Endodermal cell (in vitro differentiated cells): ENCODE results near the gene CACNG6. TPM values are rescaled to one million over a fixed set of nuclear protein-coding genes. Genes with fewer than 3 reads are reported as not detected.
"Not testable (repeated sequence)": the region's sequence is repeated elsewhere in the genome, so short reads cannot be mapped to it uniquely, and the experiment has no call there.

Source experiments
- DNase-seq: peaks from one replicate; pipeline ENCODE4 v3.0.0-alpha.2; 2017
- H3K27ac ChIP-seq: 2 replicates; pipeline ENCODE4 v1.5.1; 2013; ENCODE audit warnings: mild to moderate bottlenecking, low read depth, low read length, moderate library complexity
- H3K27me3 ChIP-seq: 2 replicates; pipeline ENCODE4 v1.6.1; 2013; ENCODE audit warnings: mild to moderate bottlenecking, low read length, moderate library complexity; ENCODE audit not compliant: insufficient read depth, control insufficient read depth, poor library complexity, severe bottlenecking
- H3K36me3 ChIP-seq: 2 replicates; pipeline ENCODE4 v1.7.0; 2013; ENCODE audit warnings: mild to moderate bottlenecking, low read length, moderate library complexity; ENCODE audit not compliant: control insufficient read depth, insufficient read depth
- H3K4me1 ChIP-seq: one replicate; pipeline ENCODE4 v1.7.0; 2013; ENCODE audit warnings: low read length; ENCODE audit not compliant: control insufficient read depth, insufficient read depth
- H3K4me3 ChIP-seq: 2 replicates; pipeline ENCODE4 v1.5.1; 2013; ENCODE audit warnings: mild to moderate bottlenecking, low read length, moderate library complexity
- H3K9ac ChIP-seq: 2 replicates; pipeline ENCODE4 v1.6.1; 2013; ENCODE audit warnings: mild to moderate bottlenecking, low read length, moderate library complexity; ENCODE audit not compliant: poor library complexity, severe bottlenecking; ENCODE audit errors: extremely low read depth
- H3K9me3 ChIP-seq: 2 replicates; pipeline ENCODE4 v1.6.1; 2013; ENCODE audit warnings: mild to moderate bottlenecking, low read length, moderate library complexity; ENCODE audit not compliant: control insufficient read depth
- H3K27ac Mint-ChIP-seq: 2 replicates; pipeline ENCODE4 v1.8.0; 2020; ENCODE audit warnings: mixed read lengths
- H3K27me3 Mint-ChIP-seq: 2 replicates; pipeline ENCODE4 v1.8.0; 2021; ENCODE audit warnings: mild to moderate bottlenecking, mixed read lengths; ENCODE audit not compliant: insufficient read depth
- H3K36me3 Mint-ChIP-seq: 2 replicates; pipeline ENCODE4 v1.8.0; 2020; ENCODE audit warnings: low read depth, mixed read lengths
- H3K4me1 Mint-ChIP-seq: 2 replicates; pipeline ENCODE4 v1.8.0; 2020; ENCODE audit warnings: mixed read lengths
- H3K4me3 Mint-ChIP-seq: 2 replicates; pipeline ENCODE4 v1.8.0; 2020; ENCODE audit warnings: mild to moderate bottlenecking, moderate library complexity, mixed read lengths
- H3K9me3 Mint-ChIP-seq: 2 replicates; pipeline ENCODE4 v1.8.0; 2020; ENCODE audit warnings: mild to moderate bottlenecking, mixed read lengths
- CTCF ChIP-seq: fragments of 200-600 bp; sonication (generic); conservative IDR thresholded peaks from 2 replicates; pipeline ENCODE4 v1.5.0; 2021; ENCODE audit warnings: antibody characterized with exemption, mild to moderate bottlenecking
- WGBS, 2 experiments: methylation state at CpG; one replicate each; pipeline versions ENCODE4 v1.1.5 to v1.1.7; 2013; ENCODE audit warnings: missing lambda C conversion rate in 2 of 2, mixed read lengths in 1 of 2; ENCODE audit not compliant: insufficient coverage in 1 of 2, insufficient read length in 1 of 2; 5-methylcytosine and 5-hydroxymethylcytosine counted together
- total RNA-seq, 2 donors: library from RNA; stranded (reverse); fragmentation: NEBNext Ultra II Directional in 1 of 2; extraction: Animal tissue kit (Norgen Biotek cat#: 25700) in 1 of 2; gene quantifications; 2 replicates in 1 of 2; 3 replicates in 1 of 2; pipeline ENCODE4 v1.2.1, GENCODE V29; 2021

CACNG6 gene
- total RNA-seq, 2 donors from 2014 or later: 0.92 to 1.8 TPM

- Histone ChIP-seq H3K27ac (no peak overlapping the region), H3K4me1 (no peaks in the 10 kb centered on the region), H3K9me3 (no peaks in the 10 kb centered on the region), H3K27me3 (peaks cover 11% of the 10 kb centered on the region), H3K9ac (no peak overlapping the region), H3K4me3 (no peak overlapping the region), H3K36me3 (no peaks in the 10 kb centered on the region)
- peak; percentile 81 for DNase-seq
- Mint-ChIP-seq H3K9me3 (peaks cover 2% of the 10 kb centered on the region), H3K36me3 (no peaks in the 10 kb centered on the region), H3K4me3 (no peak overlapping the region), H3K27ac (no peak overlapping the region), H3K4me1 (peaks cover 2% of the 10 kb centered on the region), H3K27me3 (peaks cover 31% of the 10 kb centered on the region)
- WGBS, 2 experiments: 71 to 79% methylated on average over 4 to 5 of the region's 5 CpGs
- peak; percentile 68 for TF ChIP-seq CTCF
Observed at GRCh38 chr19:53947624-53948023, 43.8 kb upstream of the CACNG6 start.

GRCh38 chr19:53948611-53949010 lies 42.8 kb upstream of the CACNG6 start:
- not testable (repeated sequence) for H3K4me3 Mint-ChIP-seq, H3K9me3 ChIP-seq, DNase-seq, H3K9me3 Mint-ChIP-seq, H3K4me1 Mint-ChIP-seq, H3K4me3 ChIP-seq, H3K27ac ChIP-seq, H3K9ac ChIP-seq, H3K4me1 ChIP-seq, H3K36me3 Mint-ChIP-seq, H3K27ac Mint-ChIP-seq, H3K27me3 ChIP-seq, H3K36me3 ChIP-seq
- WGBS, 2 experiments: 88 to 95% methylated on average over 3 to 4 of the region's 5 CpGs
- peaks cover 25% of the 10 kb centered on the region for H3K27me3 Mint-ChIP-seq

- no peaks in the 10 kb centered on the region for H3K4me1 Mint-ChIP-seq
- peaks cover 13% of the 10 kb centered on the region for H3K27me3 Mint-ChIP-seq
Observed at GRCh38 chr19:53951436-53951835, 40.0 kb upstream of the CACNG6 start.

More at GRCh38 chr19:53951436-53951835, 40.0 kb upstream of the CACNG6 start:
- Histone ChIP-seq H3K36me3 (no peaks in the 10 kb centered on the region), H3K27ac (no peak overlapping the region), H3K9me3 (no peaks in the 10 kb centered on the region), H3K27me3 (peaks cover 5% of the 10 kb centered on the region), H3K4me3 (no peak overlapping the region), H3K9ac (no peak overlapping the region), H3K4me1 (no peaks in the 10 kb centered on the region)
- no peak for TF ChIP-seq CTCF
- H3K4me3 Mint-ChIP-seq: no peak overlapping the region
- no peak for DNase-seq
- no peak overlapping the region for H3K27ac Mint-ChIP-seq
- no peaks in the 10 kb centered on the region for H3K36me3 Mint-ChIP-seq
- WGBS, 2 experiments: 78 to 82% methylated on average over 2 to 10 of the region's 11 CpGs
- peaks cover 2% of the 10 kb centered on the region for H3K9me3 Mint-ChIP-seq
